Activated CD4-positive, alpha-beta T cell treated with anti-CD3 and anti-CD28 coated beads for 1 hour (primary cell): ENCODE measurements around the gene MBD6.
A peak's percentile ranks its signal among the peaks of the same experiment; 100 is the strongest.
"Not testable (repeated sequence)": the region's sequence is repeated elsewhere in the genome, so short reads cannot be mapped to it uniquely, and the experiment has no call there.

ENCODE experiments used
- DNase-seq: peaks from one replicate; pipeline ENCODE4 v3.0.0-alpha.2; 2020

Gene MBD6

GRCh38 chr12:57515408-57515933 lies 7.2 kb upstream of the MBD6 start:
- no peak for DNase-seq

GRCh38 chr12:57515934-57516541 lies 6.6 kb upstream of the MBD6 start:
- no peak for DNase-seq

GRCh38 chr12:57516617-57517153 lies 5.9 kb upstream of the MBD6 start:
- no peak for DNase-seq

GRCh38 chr12:57517187-57517586 lies 5.4 kb upstream of the MBD6 start:
- no peak for DNase-seq

GRCh38 chr12:57517718-57518117 lies 4.9 kb upstream of the MBD6 start:
- not testable (repeated sequence) for DNase-seq

- no peak for DNase-seq
These were observed 4.3 kb upstream of the MBD6 start for GRCh38 chr12:57518176-57518919.

- DNase-seq = no peak
These were observed 3.5 kb upstream of the MBD6 start for GRCh38 chr12:57518920-57519795.

GRCh38 chr12:57519796-57520052 lies 2.9 kb upstream of the MBD6 start:
- no peak for DNase-seq

GRCh38 chr12:57520053-57520818 lies 2.4 kb upstream of the MBD6 start, which contains the start of gene DDIT3:
DDIT3 (minus strand) TSS chr12:57520514; CDS start chr12:57517406, 3,108 bp downstream.
- peak; percentile 100 for DNase-seq

GRCh38 chr12:57521525-57522010 lies 1.1 kb upstream of the MBD6 start:
- DNase-seq = no peak

GRCh38 chr12:57522887-57523705 lies 472 bp downstream of the MBD6 start:
- no peak for DNase-seq

GRCh38 chr12:57523706-57524614 lies 1.3 kb downstream of the MBD6 start:
- no peak for DNase-seq

- no peak for DNase-seq
These were observed 2.4 kb downstream of the MBD6 start for GRCh38 chr12:57524814-57525614.

- DNase-seq = no peak
These were observed 3.2 kb downstream of the MBD6 start for GRCh38 chr12:57525615-57526383.

GRCh38 chr12:57526477-57527126 lies 4.0 kb downstream of the MBD6 start:
- no peak for DNase-seq

- DNase-seq = no peak
These were observed 4.6 kb downstream of the MBD6 start for GRCh38 chr12:57527184-57527583.

GRCh38 chr12:57528176-57528575 lies 5.6 kb downstream of the MBD6 start:
- DNase-seq = no peak
